ENCODE results near the gene NLRX1.
"Not testable (repeated sequence)": the region's sequence is repeated elsewhere in the genome, so short reads cannot be mapped to it uniquely, and the experiment has no call there.

The NLRX1 gene

DNA sequence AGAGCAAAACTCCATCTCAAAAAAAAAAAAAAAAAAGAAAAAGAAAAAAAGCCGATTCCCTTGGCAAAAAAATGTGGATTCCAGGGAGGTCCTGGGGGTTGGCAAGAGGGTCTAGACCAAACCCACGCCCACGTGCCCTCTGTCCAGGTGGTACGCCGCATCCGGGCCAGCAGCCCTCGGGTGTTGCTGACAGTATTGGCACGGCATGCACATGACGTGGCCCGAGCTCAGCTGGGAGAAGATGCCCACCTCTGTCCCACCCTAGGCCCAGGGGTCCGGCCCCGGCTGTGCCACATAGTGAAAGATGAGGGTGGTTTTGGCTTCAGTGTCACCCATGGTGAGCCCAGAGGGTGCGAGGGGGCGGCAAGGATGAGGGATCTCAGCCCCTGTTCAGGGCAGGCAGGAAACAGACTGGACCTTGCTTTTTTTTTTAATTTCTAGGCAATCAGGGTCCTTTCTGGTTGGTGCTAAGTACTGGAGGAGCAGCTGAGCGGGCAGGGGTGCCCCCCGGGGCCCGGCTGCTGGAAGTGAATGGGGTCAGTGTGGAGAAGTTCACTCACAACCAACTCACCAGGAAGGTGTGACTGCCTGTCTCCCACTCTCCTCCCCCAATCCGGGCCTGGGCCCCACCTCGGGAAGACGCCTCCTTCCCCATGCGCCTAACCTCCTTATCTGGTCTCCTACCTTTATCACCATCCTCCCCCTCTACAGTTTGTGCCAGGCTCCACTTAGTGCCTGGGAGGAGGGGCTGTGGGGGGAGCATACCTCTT, 18.8 kb downstream of the NLRX1 start:
- no peak overlapping the region for H3K27ac Mint-ChIP-seq
- H3K36me3 Mint-ChIP-seq (ENCODE audit: low read depth) = peaks cover 12% of the 10 kb centered on the region
- H3K27me3 Mint-ChIP-seq (ENCODE audit: low read depth, poor library complexity) = peaks cover 15% of the 10 kb centered on the region

DNA sequence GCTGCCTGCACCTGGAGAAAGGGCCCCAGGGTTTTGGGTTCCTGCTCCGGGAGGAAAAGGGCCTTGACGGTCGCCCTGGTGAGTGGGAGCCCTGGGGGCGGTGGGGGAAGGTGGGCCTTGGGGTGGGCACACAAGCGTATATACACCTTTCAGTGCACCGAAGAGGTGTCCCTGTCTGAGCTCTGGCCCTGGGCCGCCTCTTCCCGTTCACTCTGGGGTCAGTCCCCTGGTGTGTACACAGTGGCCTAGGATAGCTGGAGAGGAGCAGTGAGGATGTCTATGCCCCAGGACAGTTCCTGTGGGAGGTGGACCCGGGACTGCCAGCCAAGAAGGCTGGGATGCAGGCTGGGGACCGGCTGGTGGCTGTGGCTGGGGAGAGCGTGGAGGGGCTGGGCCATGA, 19.5 kb downstream of the NLRX1 start:
- H3K36me3 Mint-ChIP-seq (ENCODE audit: low read depth) = peaks cover 9% of the 10 kb centered on the region
- no peak overlapping the region for H3K27ac Mint-ChIP-seq
- DNase-seq = no peak
- TF ChIP-seq, protein P1, sequence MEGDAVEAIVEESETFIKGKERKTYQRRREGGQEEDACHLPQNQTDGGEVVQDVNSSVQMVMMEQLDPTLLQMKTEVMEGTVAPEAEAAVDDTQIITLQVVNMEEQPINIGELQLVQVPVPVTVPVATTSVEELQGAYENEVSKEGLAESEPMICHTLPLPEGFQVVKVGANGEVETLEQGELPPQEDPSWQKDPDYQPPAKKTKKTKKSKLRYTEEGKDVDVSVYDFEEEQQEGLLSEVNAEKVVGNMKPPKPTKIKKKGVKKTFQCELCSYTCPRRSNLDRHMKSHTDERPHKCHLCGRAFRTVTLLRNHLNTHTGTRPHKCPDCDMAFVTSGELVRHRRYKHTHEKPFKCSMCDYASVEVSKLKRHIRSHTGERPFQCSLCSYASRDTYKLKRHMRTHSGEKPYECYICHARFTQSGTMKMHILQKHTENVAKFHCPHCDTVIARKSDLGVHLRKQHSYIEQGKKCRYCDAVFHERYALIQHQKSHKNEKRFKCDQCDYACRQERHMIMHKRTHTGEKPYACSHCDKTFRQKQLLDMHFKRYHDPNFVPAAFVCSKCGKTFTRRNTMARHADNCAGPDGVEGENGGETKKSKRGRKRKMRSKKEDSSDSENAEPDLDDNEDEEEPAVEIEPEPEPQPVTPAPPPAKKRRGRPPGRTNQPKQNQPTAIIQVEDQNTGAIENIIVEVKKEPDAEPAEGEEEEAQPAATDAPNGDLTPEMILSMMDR (IDR thresholded peaks at IDR 0.05) = no peak
- peaks cover 36% of the 10 kb centered on the region for H3K4me1 Mint-ChIP-seq
- no peak overlapping the region for H3K4me3 Mint-ChIP-seq
- no peaks in the 10 kb centered on the region for H3K9me3 Mint-ChIP-seq
- H3K27me3 Mint-ChIP-seq (ENCODE audit: low read depth, poor library complexity) = peaks cover 15% of the 10 kb centered on the region

More for the DNA sequence above, 18.8 kb downstream of the NLRX1 start:
- Mint-ChIP-seq H3K4me1 (peaks cover 36% of the 10 kb centered on the region), H3K9me3 (no peaks in the 10 kb centered on the region), H3K4me3 (no peak overlapping the region)
- no peak for DNase-seq
- TF ChIP-seq, protein P1 (IDR thresholded peaks at IDR 0.05) = no peak

DNA sequence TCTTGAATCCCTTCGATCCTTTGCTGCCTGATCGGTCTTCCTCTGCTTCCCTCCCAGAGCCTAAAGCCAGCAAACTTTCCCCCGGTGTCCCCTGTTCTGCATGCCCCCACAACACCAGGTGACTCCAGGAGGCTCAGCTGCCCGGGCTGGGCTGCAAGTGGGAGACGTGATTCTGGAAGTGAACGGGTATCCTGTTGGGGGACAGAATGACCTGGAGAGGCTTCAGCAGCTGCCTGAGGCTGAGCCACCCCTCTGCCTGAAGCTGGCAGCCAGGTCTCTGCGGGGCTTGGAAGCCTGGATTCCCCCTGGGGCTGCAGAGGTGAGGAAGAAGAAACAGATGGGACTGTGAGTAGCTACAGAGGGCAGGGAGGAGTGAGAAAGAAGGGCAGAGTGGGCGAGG, 20.4 kb downstream of the NLRX1 start:
- no peak overlapping the region for H3K4me3 Mint-ChIP-seq
- DNase-seq = no peak
- peaks cover 7% of the 10 kb centered on the region for H3K36me3 Mint-ChIP-seq (ENCODE audit: low read depth)
- H3K27me3 Mint-ChIP-seq (ENCODE audit: low read depth, poor library complexity) = peaks cover 15% of the 10 kb centered on the region
- no peak overlapping the region for H3K27ac Mint-ChIP-seq
- H3K9me3 Mint-ChIP-seq = no peaks in the 10 kb centered on the region
- TF ChIP-seq, protein P1 (IDR thresholded peaks at IDR 0.05) = no peak
- peaks cover 36% of the 10 kb centered on the region for H3K4me1 Mint-ChIP-seq

DNA sequence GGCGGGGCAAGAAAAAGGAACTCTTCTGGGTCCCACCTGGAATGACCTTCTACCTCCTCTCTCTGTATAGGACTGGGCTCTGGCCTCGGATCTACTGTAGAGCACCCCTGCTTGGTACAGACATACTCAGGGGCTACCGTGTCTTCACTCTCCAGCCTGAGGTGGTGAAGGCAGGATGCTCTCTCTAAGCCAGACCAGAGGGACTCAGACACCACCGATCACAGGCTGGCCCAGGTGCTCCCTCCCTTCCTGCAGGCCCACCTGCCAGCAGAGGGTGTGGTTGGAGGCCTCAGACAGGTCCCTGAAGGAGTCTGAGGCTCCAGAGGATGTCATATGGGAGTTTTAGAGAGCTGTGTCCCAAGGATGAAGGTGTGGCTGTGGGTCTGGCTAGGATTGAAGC, 20.9 kb downstream of the NLRX1 start:
- H3K4me3 Mint-ChIP-seq = no peak overlapping the region
- no peaks in the 10 kb centered on the region for H3K9me3 Mint-ChIP-seq
- no peak for DNase-seq
- no peak overlapping the region for H3K27ac Mint-ChIP-seq
- TF ChIP-seq, protein P1 (IDR thresholded peaks at IDR 0.05) = no peak
- H3K36me3 Mint-ChIP-seq (ENCODE audit: low read depth) = peaks cover 2% of the 10 kb centered on the region
- H3K27me3 Mint-ChIP-seq (ENCODE audit: low read depth, poor library complexity) = peaks cover 14% of the 10 kb centered on the region
- peaks cover 36% of the 10 kb centered on the region for H3K4me1 Mint-ChIP-seq

DNA sequence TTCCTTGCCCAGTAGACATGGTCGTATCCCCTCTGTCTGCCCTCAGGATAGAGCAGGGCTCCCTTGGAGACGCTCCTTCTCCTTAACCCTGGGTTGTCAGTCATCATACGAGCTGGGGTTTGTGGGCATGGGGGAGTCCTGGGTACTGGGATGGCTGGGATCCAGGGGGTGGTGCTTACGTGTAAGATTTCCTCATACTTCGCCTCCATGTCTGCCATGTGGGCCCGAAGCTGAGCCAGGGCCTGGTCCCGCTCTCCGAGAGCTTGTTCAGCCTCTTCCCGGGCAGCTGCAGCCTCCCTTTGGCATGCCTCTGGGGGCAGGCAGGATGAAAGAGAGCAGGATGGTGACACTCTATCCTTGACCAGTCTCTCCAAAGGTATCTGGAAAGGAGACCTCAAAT, 22.0 kb downstream of the NLRX1 start:
- TF ChIP-seq, protein P1 (IDR thresholded peaks at IDR 0.05) = no peak
- peaks cover 10% of the 10 kb centered on the region for H3K27me3 Mint-ChIP-seq (ENCODE audit: low read depth, poor library complexity)
- no peak for DNase-seq
- no peaks in the 10 kb centered on the region for H3K9me3 Mint-ChIP-seq
- no peak overlapping the region for H3K4me3 Mint-ChIP-seq
- H3K4me1 Mint-ChIP-seq = peaks cover 33% of the 10 kb centered on the region
- no peak overlapping the region for H3K27ac Mint-ChIP-seq
- no peaks in the 10 kb centered on the region for H3K36me3 Mint-ChIP-seq (ENCODE audit: low read depth)

DNA sequence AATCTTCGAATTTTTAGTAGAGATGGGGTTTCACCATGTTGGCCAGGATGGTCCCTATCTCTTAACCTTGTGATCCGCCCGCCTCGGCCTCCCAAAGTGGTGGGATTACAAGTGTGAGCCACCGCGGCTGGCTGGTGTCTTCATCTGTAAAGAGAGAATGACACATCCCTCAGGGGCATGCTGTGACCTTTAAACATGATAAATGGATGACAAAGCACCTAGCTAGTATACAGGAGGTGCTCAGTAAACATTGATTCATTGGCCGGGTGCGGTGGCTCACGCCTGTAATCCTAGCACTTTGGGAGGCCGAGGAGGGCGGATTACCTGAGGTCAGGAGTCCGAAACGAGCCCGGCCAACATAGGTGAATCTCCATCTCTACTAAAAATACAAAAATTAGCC, 22.7 kb downstream of the NLRX1 start:
- not testable (repeated sequence) for H3K4me3 Mint-ChIP-seq; H3K36me3 Mint-ChIP-seq (ENCODE audit: low read depth); DNase-seq; H3K27me3 Mint-ChIP-seq (ENCODE audit: low read depth, poor library complexity); H3K27ac Mint-ChIP-seq; H3K9me3 Mint-ChIP-seq
- peaks cover 26% of the 10 kb centered on the region for H3K4me1 Mint-ChIP-seq

All from nephron progenitor cell (in vitro differentiated cells).